Sigmoid colon (tissue), 7 donors: Measurements from ENCODE around the gene BBS1. TPM values are rescaled to one million over a fixed set of nuclear protein-coding genes. Genes with fewer than 3 reads are reported as not detected.

Experiments
- DNase-seq: peaks from one replicate; pipeline ENCODE4 v3.0.0-alpha.2; 2019
- H3K27ac ChIP-seq, 4 donors: fragments of 200-600 bp; sonication (generic); one replicate each; pipeline ENCODE4 v1.5.1; 2016 to 2019; ENCODE audit warnings: mild to moderate bottlenecking in 1 of 4
- H3K27me3 ChIP-seq, 3 donors: fragments of 200-600 bp; sonication (generic); one replicate each; pipeline ENCODE4 v1.5.1; 2019; ENCODE audit warnings: mild to moderate bottlenecking in 1 of 3
- H3K36me3 ChIP-seq, 4 donors: fragments of 200-600 bp; sonication (generic); one replicate each; pipeline ENCODE4 v1.5.1; 2016 to 2019
- H3K4me1 ChIP-seq, 4 donors: fragments of 200-600 bp; sonication (generic); one replicate each; pipeline ENCODE4 v1.5.1; 2017 to 2019
- H3K4me3 ChIP-seq, 4 donors: fragments of 200-600 bp; sonication (generic); one replicate each; pipeline ENCODE4 v1.5.1; 2017 to 2019; ENCODE audit warnings: mild to moderate bottlenecking in 2 of 4, moderate library complexity in 1 of 4
- H3K9me3 ChIP-seq, 4 donors: fragments of 200-600 bp in 3 of 4; sonication (generic) in 3 of 4; one replicate each; pipeline versions ENCODE4 v1.5.1 to v1.6.1; 2013 to 2019
- EP300 ChIP-seq, 4 donors: sonication (generic); formaldehyde crosslinking; IDR thresholded peaks; one replicate each; pipeline ENCODE4 v1.6.1; 2017; ENCODE audit warnings: antibody characterized with exemption in 4 of 4
- POLR2A ChIP-seq, 2 donors: fragments of 450-650 bp; IDR thresholded peaks; one replicate each; pipeline ENCODE4 v1.6.1; 2016; ENCODE audit warnings: antibody characterized with exemption in 2 of 2, mild to moderate bottlenecking in 2 of 2, moderate library complexity in 2 of 2
- POLR2AphosphoS5 ChIP-seq, 4 donors: sonication (generic); formaldehyde crosslinking; IDR thresholded peaks; one replicate each; pipeline ENCODE4 v1.6.1; 2017; ENCODE audit warnings: antibody characterized with exemption in 4 of 4
- WGBS, 2 donors: extraction: QIAGEN DNeasy Blood & Tissue Kit; methylation state at CpG; one replicate each; pipeline ENCODE4 v1.1.7; 2013; 5-methylcytosine and 5-hydroxymethylcytosine counted together
- intact Hi-C: fragments of 100-400 bp; cut with DNase I; formaldehyde crosslinking; loops from one replicate; pipeline ENCODE4 v1.15.1; 2023
- polyA plus RNA-seq, 3 donors: library from polyadenylated mRNA; stranded (reverse); fragments of 200-250 nt; gene quantifications; one replicate each; pipeline ENCODE4 v1.2.3, GENCODE V29; 2013
- total RNA-seq, 4 donors: library from RNA; depleted of rRNA; stranded (reverse); fragments of >200 nt; gene quantifications; one replicate each; pipeline ENCODE4 v1.1.0, GENCODE V29; 2016
- TF ChIP-seq, protein P1 (sequence below), 4 experiments: fragments of 450-650 bp in 3 of 4; fragments of 200-600 bp in 1 of 4; IDR thresholded peaks; one replicate each; pipeline ENCODE4 v1.5.1; 2016 to 2019; ENCODE audit warnings: antibody characterized with exemption in 4 of 4, mild to moderate bottlenecking in 3 of 4, moderate library complexity in 2 of 4
- donor health status: healthy with polysubstance abuse.
- donor health status: Bipolar disorder and iron deficiency.
- donor health status: healthy.

The BBS1 gene
- total and polyA plus RNA-seq, 7 donors = 7.8 to 91.4 (median 50.2) TPM

DNA sequence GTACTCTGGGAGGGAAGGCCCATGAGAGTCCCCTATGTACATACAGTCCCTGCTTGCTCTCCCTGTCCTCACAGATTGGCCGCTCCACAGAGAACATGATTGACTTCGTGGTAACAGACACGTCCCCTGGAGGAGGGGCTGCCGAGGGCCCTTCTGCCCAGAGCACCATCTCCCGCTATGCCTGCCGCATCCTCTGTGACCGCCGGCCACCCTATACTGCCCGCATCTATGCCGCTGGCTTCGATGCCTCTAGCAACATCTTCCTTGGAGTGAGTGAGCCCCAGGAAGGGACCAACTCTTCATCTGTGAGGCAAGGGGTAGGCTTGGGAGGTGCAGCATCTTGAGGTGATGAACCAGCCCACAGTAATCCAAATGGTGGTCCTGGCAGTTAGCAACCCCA, 37.3 kb upstream of the BBS1 start:
- WGBS, 2 donors = 94 to 95% methylated on average over 11 of the region's 11 CpGs
- H3K4me1 ChIP-seq = peaks cover 0 to 4% (median 2%) of the 10 kb centered on the region in 4 donors
- no peak for DNase-seq
- no peak overlapping the region for H3K4me3 ChIP-seq
- H3K36me3 ChIP-seq = peaks cover 16 to 64% (median 26%) of the 10 kb centered on the region in 4 donors
- no peaks in the 10 kb centered on the region for H3K27me3 ChIP-seq
- H3K27ac ChIP-seq = no peak overlapping the region
- TF ChIP-seq EP300 (IDR thresholded peaks at IDR 0.05) = no peak
- no peak for TF ChIP-seq POLR2AphosphoS5 (IDR thresholded peaks at IDR 0.05)
- TF ChIP-seq, protein P1, sequence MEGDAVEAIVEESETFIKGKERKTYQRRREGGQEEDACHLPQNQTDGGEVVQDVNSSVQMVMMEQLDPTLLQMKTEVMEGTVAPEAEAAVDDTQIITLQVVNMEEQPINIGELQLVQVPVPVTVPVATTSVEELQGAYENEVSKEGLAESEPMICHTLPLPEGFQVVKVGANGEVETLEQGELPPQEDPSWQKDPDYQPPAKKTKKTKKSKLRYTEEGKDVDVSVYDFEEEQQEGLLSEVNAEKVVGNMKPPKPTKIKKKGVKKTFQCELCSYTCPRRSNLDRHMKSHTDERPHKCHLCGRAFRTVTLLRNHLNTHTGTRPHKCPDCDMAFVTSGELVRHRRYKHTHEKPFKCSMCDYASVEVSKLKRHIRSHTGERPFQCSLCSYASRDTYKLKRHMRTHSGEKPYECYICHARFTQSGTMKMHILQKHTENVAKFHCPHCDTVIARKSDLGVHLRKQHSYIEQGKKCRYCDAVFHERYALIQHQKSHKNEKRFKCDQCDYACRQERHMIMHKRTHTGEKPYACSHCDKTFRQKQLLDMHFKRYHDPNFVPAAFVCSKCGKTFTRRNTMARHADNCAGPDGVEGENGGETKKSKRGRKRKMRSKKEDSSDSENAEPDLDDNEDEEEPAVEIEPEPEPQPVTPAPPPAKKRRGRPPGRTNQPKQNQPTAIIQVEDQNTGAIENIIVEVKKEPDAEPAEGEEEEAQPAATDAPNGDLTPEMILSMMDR (IDR thresholded peaks at IDR 0.05) = no peak
- TF ChIP-seq POLR2A (IDR thresholded peaks at IDR 0.05) = no peak
- intact Hi-C loops = no loop called here
- no peaks in the 10 kb centered on the region for H3K9me3 ChIP-seq

DNA sequence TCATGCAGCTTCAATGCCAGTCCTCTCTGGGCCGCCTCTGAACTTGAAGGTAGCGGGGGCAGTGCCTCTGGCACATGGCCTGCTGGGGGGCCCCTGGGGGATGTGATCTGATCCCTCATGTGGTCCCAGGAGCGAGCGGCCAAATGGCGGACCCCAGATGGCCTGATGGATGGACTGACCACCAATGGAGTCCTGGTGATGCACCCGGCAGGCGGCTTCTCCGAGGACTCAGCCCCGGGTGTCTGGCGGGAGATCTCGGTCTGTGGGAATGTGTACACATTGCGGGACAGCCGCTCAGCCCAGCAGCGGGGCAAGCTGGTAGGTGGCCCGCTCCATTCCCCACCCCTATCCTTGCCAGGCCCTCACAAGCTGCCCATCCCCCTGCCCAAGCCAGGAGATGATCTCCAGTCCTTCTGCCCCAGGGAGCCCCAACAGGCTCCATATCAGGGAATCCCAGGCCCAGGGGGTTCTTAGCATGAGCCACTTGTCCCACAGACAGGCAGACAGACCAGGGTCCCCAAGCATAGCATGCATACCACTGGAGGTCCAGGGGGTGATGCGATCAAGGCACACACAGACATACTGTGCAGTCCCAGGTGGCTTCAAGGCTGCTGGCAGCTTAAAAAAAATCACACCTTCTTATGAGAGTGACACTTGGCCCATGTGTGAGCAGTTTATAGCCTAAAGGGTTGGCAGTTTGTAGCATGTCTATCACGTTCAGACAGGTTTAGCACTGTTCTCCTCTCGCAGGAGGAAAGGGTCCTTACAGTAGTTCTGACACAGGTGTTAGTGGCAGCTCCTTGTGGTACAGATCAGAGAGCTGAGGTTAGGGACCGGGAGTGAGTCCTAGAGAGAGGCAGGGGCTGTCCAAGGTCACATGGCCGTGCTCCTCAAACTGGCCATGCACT, 36.6 kb upstream of the BBS1 start:
- H3K27me3 ChIP-seq = no peaks in the 10 kb centered on the region
- no peak overlapping the region for H3K27ac ChIP-seq
- TF ChIP-seq POLR2AphosphoS5 (IDR thresholded peaks at IDR 0.05) (no peak), POLR2A (IDR thresholded peaks at IDR 0.05) (no peak), EP300 (IDR thresholded peaks at IDR 0.05) (no peak)
- TF ChIP-seq, protein P1 (IDR thresholded peaks at IDR 0.05) = no peak
- no peaks in the 10 kb centered on the region for H3K9me3 ChIP-seq
- no peak for DNase-seq
- intact Hi-C loops = no loop called here
- no peak overlapping the region for H3K4me3 ChIP-seq
- H3K4me1 ChIP-seq = peaks cover 0 to 6% (median 1%) of the 10 kb centered on the region in 4 donors
- peaks cover 16 to 64% (median 26%) of the 10 kb centered on the region in 4 donors for H3K36me3 ChIP-seq
- WGBS, 2 donors = 92 to 93% methylated on average over 20 of the region's 20 CpGs

DNA sequence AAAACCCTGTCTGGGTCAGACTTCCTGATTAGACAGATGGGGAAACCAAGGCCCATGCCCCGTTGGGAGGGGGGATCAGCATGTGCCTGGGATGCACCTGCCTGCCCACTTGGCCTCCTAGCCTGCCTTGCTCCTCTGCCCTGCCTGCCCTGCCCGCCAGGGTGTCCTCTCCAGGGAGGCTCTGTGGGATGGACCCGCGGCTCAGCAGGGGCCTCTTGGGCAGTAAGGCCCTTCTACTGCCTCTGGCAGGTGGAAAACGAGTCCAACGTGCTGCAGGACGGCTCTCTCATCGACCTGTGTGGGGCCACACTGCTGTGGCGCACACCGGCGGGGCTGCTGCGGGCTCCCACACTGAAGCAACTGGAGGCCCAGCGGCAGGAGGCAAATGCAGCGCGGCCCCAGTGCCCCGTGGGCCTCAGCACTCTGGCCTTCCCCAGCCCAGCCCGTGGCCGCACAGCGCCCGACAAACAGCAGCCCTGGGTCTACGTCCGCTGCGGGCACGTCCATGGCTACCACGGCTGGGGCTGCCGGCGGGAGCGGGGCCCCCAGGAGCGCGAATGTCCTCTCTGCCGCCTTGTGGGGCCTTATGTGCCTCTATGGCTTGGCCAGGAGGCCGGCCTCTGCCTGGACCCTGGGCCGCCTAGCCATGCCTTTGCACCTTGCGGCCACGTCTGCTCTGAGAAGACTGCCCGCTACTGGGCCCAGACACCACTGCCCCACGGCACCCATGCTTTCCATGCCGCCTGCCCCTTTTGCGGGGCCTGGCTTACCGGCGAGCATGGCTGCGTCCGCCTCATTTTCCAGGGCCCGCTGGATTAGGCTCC, 34.9 kb upstream of the BBS1 start:
- no peaks in the 10 kb centered on the region for H3K9me3 ChIP-seq
- H3K36me3 ChIP-seq = peaks cover 16 to 57% (median 26%) of the 10 kb centered on the region in 4 donors
- H3K27me3 ChIP-seq = no peaks in the 10 kb centered on the region
- H3K4me1 ChIP-seq = peaks cover 0 to 14% (median 8%) of the 10 kb centered on the region in 4 donors
- H3K27ac ChIP-seq = no peak overlapping the region
- no peak overlapping the region for H3K4me3 ChIP-seq
- intact Hi-C loops = no loop called here
- no peak for TF ChIP-seq EP300 (IDR thresholded peaks at IDR 0.05)
- TF ChIP-seq, protein P1 (IDR thresholded peaks at IDR 0.05) = no peak
- no peak for TF ChIP-seq POLR2A (IDR thresholded peaks at IDR 0.05)
- TF ChIP-seq POLR2AphosphoS5 (IDR thresholded peaks at IDR 0.05) = no peak
- 94 to 95% methylated on average over 44 of the region's 44 CpGs for WGBS, 2 donors
- no peak for DNase-seq

DNA sequence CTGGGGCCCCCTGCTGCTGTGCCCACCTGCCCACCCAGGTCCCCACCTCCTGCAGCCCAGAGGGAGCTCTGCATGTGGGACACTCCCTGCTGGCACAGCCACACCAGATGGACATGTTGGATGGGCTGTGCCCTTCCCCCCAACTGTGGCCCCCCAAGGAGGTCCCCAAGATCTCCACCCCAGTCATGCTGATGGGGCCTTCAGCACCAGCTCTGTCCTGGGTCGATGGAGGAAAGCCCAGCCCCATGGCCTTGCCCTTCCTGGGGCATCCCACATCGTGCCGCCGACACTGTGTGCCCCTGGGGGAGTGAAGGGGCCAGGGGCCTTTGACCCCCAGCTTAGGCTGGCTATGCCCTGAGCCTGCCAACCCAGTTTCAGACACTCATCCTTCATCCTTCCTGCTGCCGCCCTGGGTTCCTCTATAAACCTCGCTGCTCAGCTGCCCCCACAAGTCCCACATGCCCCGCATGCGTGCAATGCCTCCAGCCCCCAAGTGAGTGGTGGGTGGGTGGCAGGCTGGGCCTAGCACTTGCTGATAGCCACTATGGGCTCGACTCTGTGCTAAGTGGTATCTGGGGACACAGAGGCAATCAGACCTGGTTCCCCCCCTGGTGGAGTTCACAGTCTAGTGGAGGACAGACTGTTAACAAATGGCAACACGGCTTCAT, 34.1 kb upstream of the BBS1 start:
- H3K36me3 ChIP-seq = peaks cover 16 to 49% (median 26%) of the 10 kb centered on the region in 4 donors
- no peak overlapping the region for H3K27ac ChIP-seq
- H3K4me3 ChIP-seq = no peak overlapping the region
- WGBS, 2 donors = 81 to 88% methylated on average over 10 of the region's 10 CpGs
- intact Hi-C loops = no loop called here
- DNase-seq = no peak
- peaks cover 0 to 21% (median 11%) of the 10 kb centered on the region in 4 donors for H3K4me1 ChIP-seq
- H3K27me3 ChIP-seq = no peaks in the 10 kb centered on the region
- TF ChIP-seq POLR2A (IDR thresholded peaks at IDR 0.05) = no peak
- no peak for TF ChIP-seq POLR2AphosphoS5 (IDR thresholded peaks at IDR 0.05)
- TF ChIP-seq, protein P1 (IDR thresholded peaks at IDR 0.05) = no peak
- no peaks in the 10 kb centered on the region for H3K9me3 ChIP-seq
